Stimulated activated CD4-positive, alpha-beta T cell treated with anti-CD3 and anti-CD28 coated beads, Interleukin-12 subunit alpha, Interleukin-12 subunit beta, amount 100 ng/mL, for 24 hours (primary cell): Measurements from ENCODE around the gene SIK2.
"Not testable (repeated sequence)": the region's sequence is repeated elsewhere in the genome, so short reads cannot be mapped to it uniquely, and the experiment has no call there.

Source experiments
- DNase-seq, 2 experiments: peaks; one replicate each; pipeline ENCODE4 v3.0.0-alpha.2; 2020; ENCODE audit warnings: low read depth in 2 of 2

Gene SIK2

DNA sequence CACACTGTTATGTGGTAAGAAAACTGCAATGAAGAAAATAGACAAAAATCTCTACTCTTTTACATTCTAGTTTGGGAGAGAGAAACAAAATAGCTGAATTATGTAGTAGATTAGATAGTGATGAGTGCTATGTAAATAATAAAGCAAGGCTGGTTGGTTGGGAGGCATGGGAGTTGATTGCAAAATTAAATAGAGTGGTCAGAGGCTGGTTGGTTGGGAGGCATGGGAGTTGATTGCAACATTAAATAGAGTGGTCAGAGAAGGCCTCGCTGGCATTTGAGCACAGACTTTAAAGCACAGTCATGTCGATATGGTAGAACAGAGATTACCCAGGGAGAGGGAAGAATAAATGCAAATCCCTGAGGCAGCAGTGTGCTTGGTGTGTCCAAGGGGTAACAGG, 22.4 kb downstream of the SIK2 start:
- DNase-seq, result no peak

DNA sequence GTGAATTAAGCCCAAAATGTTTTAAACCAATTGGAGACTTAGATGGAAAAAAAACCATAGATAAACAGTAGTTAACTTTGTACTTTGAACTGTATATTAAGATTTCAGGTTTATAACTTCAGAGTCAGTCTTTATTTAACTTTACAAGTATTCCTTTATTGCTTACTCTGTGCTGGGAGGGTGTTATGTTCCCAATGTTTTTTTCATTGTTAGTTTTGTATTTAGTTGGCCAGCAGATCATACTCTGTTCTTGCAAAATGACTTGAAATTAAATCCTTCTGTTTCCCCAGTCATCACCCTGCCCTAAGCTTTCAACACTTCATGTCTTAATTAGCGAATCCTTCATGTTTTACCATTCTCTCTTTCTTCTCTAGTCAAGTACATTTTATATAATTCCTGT, 25.3 kb downstream of the SIK2 start:
- no peak for DNase-seq

DNA sequence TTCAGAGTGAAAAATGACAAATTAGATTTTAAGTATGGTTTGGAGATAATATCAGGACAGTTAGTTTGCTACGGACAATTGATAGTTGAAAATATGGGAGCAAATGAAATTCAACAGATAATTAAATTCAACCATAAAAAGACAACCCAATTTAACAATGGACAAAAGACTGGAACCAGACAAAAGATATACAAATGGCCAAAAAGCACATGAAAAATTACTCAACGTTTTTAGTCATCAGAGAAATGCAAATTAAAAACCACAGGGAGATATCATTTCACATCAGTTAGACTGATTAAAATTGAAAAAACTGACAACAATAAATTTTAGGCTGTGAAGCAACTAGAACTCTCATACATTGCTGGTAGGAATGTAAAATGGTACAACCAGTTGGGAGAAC, 27.2 kb downstream of the SIK2 start:
- DNase-seq, result no peak

DNA sequence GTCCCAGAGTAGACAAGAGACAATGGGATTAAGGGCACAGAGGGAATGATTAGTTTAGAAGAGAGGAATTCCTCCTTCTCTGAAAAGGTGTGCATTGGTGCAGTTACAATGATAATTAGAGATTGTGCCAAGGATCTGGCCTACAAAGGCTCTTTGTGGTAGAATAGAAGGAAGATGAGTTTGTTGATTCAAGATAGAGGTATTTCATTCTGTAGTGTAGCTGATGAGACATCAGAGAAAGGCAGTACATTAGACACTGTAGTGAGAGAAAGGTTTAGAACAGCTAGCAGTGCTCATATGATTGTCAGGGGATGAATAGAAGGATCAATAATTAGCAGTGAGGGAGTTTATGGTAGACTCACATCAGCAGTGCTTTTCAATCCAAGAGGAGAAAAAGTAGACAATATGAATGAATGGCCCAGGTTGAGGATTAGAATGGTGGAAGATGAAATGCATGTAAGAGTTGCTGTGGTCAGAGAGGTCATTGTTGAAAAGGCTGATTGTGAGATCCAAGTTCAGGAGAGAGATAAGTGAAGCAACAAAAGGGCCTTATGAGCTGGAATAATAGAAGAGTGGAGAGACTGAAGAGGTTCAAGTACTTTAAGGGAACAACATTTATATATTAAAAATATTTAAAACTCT, 28.9 kb downstream of the SIK2 start:
- no peak for DNase-seq

DNA sequence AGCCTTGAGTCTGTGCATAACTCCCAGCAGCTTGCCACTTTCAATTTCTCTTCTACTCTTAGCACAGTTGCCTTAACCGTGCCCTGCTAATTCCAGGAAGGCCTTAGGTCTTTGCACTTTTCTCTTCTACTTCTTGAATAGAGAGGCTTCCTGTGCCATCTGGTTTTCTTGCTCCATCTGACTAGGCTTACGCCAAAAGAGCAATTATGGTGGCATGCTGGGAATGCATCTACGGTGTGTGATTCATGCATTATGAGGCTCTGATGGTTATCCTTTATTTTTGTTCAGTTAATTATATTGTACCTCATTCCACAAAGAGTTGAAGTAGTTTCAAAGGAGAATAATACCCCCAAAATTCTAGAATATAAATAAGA, 29.4 kb downstream of the SIK2 start:
- DNase-seq, result no peak

DNA sequence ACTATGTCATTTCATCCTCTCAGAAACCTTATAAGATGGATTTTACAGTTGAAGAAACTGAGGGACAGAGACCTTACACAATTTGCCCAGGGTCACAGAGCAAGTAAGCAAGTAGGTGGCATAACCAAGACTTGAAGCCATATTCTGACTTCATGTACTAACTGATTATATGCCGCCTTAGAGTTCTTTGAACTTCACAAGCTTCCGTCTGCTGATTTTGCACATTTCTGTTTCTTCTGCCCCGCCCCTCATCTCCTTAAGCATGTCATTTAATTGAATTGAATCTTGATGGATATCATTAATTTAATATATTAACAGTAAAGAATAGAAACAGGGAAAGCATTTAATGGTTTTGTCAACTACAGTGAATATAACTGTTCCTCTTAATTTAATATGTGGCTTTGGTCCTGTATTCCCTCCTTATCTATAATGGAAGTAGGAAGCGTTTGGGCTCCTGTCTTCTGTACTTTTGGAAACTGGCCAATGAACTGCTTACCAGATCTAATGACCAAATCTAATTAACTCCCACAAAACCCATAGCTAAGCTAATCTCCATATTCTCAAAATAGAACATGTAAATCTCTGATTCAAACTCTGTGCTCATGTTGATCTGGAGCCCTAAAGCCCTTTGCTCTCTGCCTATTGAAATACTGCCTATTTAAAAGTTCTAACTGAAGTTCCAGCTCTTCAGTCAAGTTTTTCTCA, 30.4 kb downstream of the SIK2 start:
- DNase-seq, result no peak

DNA sequence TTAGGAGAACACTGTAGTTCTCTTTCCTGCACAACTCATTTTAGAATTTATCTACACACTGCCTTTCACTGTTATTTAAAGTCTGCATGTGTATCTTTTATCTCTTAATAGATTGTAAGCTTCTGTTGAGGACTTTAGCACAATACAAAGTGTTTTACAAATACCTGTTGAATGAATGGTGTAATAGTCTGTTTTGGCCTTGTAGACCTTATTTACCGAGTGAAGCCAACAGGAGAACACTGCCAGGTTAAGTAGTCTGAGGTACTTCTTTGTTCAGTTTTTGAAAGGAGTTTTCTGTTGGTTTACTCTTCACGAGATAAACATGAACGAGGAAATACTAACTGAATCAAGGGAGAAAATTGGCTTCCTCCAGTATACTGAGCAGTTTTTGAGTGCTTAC, 31.0 kb downstream of the SIK2 start:
- no peak for DNase-seq

DNA sequence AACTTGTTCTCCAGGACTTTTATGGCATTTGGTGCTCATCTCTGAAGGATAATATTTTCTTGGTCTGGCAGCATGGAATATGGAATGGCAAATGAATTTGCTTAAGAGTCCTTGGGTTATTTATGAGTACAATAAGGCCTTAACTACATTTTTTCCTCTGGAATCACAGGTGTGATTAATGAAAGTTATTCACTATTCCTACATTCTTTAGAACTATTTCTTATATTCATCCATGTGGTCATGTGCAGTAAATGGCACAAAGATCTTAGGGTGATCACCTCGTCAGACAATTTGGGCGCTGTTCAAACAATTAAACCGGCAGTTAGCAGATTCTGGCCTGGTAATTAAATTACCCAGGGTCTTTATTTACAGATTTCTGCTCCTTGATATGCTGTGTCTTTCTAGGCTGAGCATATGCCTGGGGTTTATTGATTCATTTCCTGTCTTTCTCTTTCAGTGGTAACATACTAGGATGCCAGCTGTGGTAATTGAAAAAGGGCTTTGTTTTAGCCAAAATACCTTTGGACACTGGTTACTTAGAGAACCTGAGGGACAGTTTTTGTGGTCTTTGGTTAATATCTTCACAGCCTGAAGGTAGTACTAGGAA, 31.6 kb downstream of the SIK2 start:
- DNase-seq, result no peak

DNA sequence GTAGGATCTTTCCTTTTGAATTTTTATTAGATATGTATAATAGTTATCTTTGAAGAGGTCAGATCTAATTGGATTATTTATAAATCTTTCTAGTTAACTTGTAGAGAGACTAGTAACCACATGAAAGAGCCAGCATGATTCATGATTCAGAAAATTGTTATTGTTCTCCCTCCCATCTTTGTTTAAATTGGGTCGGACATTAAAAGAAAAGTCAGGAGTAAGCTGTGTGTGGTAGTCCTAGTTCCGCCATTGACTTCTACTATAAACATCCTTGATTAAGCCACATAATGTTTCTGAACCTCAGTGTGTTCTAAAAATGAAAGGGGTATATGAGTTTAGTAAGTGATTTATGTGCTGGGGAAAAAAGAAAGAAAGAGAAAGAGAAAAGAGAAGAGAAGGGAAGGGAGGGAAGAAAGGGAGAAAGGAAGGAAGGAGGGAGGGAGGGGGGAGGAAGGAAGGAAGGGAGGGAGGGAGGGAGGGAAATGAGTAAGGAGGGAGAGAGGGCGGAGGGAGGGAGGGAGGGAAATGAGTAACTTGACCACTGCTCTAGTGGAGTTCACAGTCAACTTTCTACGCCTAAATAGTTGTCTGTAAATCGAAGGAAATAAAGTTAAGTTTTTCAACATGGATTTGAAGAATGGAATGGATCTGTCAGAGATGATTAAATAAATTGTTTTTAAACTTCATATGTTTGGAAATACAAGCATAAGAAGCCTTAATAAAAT, 32.9 kb downstream of the SIK2 start:
- no peak for DNase-seq

DNA sequence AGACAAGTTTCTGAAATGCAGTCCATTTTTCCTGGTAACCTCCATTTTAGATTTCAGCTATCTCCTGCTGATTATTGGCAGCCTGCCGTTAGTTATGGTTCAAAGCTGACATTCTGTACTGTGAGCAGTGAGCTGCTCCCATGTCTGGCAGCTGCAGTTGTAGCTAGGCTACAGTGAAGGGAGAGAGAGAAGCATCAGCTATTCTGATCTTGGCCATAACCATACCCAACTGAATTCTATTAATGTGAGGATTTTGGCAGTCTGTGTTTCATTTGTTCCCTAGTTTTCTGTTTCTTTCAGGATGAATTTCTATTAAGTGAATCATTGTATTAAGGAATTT, 33.4 kb downstream of the SIK2 start:
- DNase-seq, result no peak

DNA sequence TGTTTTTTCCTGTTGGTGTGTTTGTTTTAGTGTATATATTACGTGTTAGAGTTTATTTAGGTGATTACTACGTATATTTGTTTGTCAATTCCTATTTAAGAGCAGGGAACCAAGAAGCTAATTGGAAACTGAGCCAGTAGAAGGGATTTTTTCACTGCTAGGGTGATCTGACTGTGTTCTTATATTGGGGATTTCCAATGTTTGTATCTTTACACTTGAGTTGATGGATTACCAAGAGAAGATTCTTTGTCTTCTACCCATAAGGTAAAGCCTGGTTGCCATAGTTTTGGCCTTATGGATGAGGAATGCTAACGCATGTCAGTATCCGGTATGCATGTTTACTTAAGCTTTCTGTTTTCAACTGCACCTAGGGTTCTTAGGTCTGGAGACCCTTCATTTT, 35.6 kb downstream of the SIK2 start:
- no peak for DNase-seq

DNA sequence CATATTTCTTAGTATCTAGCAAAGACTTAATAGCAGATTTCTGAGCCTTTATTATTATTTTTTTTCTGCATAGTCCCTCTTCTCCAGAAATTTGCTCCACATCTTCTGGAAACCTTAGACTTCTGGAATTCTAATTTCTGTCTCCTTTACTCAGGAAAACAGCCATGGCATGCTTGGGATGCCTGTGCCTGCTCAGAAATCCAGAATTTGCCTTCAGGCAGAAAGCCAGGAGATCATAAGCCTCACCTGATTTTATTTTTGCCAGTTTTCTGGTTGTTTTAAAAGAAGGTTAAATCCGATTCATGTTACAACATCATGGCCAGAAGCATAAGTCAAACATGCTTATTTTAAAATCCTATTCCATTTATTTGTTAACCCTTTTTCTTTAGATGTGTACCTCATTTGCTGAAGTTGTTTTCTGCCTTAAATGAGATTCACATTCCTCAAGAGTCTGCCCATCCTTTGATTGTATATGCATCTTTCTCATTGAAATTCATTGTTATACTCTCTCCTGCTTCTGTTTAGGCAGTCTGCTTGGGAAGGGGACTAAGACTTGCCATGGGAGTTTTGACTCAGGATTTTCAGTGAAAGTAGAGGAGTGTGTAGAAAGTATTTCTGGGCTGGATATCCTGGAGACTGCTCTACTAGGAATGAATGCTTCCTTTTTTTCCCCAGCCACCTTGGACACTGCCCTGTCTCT, 37.1 kb downstream of the SIK2 start:
- no peak for DNase-seq

DNA sequence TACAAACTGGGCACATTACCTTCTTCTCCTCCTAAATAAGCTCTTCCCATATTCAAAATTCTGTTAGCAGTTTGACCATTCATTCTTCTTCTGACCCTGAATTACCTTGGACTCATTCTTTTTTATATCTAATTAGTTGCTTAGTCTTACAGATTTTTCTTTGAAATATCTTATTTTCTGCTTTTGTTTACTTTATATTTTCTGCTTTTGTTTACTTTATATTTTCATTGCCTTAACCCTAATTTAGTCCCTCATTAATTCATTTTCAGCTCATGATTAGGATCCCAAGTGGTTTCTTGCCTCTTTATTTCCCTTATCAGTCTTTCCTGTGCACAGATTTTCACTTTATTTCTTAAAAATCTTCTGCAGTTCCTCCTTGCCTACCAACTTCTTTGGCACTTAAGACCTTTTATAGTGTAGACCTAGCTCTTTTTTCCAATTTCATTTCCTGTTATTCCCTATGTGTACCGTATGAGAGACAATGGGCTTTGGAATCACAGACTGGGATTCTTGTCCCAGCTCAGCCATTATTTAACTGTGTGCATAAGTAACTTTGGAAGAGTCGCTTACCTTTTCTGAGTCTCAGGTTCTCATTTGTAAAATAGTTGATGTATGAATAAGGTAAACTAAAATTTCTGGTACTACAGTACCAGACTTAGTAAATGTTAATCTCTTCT, 39.2 kb downstream of the SIK2 start:
- DNase-seq, result no peak

DNA sequence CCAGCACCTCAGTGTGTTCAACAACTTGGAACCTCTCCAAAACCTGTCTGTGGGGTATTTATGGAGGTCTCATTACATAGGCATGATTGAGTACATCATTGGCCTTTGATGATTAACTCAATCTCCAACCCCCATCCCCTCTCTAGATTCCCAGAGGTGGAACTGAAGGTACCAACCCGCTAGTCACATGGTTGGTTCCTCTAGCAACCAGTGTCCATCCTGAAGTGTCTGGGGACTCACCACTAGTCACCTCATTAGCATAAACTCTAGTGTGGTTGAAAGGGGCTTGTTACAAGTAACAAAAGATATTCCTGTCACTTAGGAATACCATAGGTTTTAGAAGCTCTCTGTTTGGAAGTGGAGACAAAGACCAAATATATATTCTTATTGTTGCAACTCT, 40.3 kb downstream of the SIK2 start:
- no peak for DNase-seq

DNA sequence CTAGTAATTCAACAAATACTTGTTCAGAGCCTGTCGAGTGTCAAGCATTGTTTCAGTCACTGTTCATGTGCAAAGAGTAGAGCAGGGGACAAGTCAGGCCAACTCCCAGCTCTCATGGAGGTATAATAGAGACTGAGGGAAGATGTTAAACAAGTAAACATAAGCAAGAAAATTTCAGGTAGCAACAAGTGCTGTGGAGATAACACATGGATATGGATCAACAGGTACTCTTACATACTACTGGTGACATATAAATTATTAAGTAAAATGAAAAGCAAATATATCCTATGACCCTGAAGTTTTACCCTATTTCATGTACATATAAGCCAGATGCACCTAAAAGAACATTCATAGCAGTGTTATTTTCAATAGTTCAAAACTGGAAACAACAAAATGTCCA, 42.7 kb downstream of the SIK2 start:
- no peak for DNase-seq

DNA sequence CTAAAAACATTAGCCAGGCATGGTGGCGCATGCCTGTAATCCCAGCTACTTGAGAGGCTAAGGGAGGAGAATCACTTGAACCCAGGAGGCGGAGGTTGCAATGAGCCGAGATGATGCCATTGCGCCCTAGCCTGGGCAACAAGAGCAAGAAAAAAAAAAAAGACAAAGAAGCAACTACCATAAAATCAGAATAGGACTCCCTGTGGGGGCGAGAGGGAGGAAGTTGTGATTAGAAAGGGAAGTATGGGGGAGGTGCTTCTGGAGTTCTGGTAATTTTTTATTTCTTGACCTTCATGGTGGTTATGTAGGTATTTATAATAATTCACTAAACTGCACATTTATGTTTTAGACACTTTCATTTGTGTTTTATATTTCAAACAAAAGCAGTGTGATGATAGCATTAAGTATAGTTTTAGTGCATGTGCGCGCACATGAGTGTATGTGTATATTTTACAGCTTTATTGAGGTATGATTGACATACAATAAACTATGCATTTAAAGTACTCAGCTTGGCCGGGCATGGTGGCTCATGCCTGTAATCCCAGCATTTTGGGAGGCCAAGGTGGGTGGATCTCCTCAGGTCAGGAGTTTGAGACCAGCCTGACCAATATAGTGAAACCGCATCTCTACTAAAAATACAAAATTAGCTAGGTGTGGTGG, 43.5 kb downstream of the SIK2 start:
- no peak for DNase-seq

DNA sequence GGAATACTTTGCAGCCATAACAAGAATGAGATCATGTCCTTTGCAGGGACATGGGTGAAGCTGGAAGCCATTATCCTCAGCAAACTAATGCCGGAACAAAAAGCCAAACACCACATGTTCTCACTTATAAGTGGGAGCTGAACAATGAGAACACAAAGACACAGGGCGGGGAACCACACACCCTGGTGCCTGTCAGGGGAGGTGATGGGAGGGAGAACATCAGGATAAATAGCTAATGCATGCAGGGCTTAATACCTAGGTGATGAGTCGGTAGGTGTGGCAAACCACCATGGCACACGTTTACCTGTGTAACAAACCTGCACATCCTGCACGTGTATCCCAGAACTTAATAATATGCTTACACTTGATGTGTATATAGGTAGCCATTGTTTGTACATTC, 49.1 kb downstream of the SIK2 start:
- not testable (repeated sequence) for DNase-seq

DNA sequence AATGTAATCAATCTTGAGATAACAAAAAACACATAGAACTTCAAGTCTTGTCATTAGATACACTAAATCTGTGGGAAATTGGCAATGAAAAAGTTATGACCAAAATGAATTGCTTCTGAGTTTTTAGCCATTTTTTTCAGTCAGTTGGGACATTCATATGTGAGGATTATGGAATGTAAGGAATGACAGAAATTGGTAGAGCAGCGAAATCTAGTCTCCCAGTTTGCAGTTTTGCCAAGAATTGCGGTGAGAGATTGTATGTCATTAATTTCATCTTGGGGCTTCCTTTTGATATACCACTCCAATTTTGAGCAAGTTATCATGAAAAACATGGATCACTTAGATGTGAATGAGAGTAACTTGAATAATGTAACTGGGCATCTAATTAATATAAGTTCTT, 49.9 kb downstream of the SIK2 start:
- no peak for DNase-seq

DNA sequence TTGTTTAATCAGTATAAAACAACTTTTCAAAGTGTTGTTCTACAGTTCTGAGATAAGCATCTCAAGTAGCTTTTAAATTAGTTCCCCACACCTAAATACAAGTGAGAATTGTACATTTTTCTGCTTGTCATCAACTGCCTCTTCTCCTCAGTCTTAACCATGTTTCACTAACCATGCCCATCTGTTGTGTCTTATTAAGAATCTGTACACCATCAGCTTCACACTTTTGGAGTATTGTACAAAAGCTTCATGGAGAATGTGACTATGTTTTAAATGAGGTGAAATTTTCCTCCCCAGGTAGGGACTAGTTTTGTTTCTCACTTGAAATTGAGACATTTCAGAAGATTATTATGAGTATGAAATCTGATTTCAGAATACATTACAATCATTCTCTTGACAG, 52.4 kb downstream of the SIK2 start:
- no peak for DNase-seq

DNA sequence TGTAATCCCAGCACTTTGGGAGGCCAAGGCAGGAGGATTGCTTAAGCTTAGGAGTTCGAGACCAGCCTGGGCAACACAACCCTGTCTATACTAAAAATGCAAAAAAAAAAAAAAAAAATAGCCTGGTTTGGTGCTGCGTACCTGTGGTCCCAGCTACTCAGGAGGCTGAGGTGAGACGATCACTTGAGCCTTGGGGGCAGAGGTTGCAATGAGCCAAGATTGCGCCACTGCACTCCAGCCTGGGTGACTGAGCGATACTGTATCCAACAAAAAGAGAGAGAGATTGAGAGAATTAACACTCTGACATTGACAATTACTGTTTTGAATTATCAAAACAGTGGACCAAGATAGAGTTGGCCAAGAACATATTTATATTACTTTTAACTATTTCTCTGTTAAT, 53.7 kb downstream of the SIK2 start:
- no peak for DNase-seq

DNA sequence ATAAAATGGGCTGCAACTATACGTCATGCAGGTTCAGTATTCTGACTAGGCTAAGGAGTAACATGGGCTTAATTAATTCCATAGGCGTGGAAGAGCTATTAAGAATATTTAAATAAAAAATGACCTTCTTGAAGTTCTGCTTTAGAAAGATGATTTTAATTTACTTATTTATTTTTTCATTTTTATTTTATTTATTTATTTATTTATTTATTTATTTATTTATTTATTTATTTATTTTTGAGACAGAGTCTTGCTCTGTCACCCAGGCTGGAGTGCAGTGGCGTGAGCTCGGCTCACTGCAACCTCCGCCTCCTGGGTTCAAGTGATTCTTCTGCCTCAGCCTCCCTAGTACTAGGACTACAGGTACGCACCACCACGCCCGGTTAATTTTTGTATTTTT, 55.7 kb downstream of the SIK2 start:
- not testable (repeated sequence) for DNase-seq
